ENCODE data around the gene SLC25A26. TPM values are rescaled to one million over a fixed set of nuclear protein-coding genes. Genes with fewer than 3 reads are reported as not detected.
"Not testable (repeated sequence)": the region's sequence is repeated elsewhere in the genome, so short reads cannot be mapped to it uniquely, and the experiment has no call there.

SLC25A26 gene
- total RNA-seq, 4 donors from 2014 or later = 8.5 to 26.3 (median 16.7) TPM

DNA sequence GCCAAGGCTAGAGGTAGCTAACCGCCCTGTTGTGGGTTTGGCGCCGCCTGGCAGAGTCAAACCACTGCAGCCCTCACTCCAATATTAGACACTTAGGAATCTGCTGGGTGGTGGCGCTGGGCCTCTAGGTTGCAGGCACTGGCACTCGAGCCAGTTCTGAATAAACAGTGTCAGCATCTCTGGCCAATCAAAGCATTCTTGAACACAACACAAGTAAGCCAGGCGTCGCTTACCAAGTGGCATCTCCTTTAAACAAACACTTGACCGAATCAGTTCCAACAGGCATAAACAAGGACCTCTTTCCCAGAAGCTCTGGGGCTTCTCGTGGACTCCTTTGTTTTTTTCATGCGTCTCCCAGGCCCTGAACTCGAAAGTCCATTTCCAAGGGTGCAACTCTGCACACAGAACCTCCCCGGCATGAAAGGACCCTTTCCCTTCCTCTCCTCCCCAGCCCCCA is 197.7 kb downstream of the SLC25A26 start:
- Histone ChIP-seq H3K4me1 (peaks cover 0 to 42% (median 0%) of the 10 kb centered on the region in 3 donors), H3K9me3 (peaks cover 0 to 15% (median 8%) of the 10 kb centered on the region in 3 donors), H3K27ac (peak overlapping the region in 3 of 4 donors; percentile 34 to 61 (median 47)), H3K36me3 (peaks cover 0 to 41% (median 0%) of the 10 kb centered on the region in 3 donors), H3K4me3 (no peak overlapping the region), H3K27me3 (no peaks in the 10 kb centered on the region)
- 70 to 84% methylated on average over 11 to 12 of the region's 12 CpGs for WGBS, 2 donors
- TF ChIP-seq CTCF (IDR thresholded peaks at IDR 0.05) (no peak), POLR2A (IDR thresholded peaks at IDR 0.05) (no peak)
- intact Hi-C loops (cut with DNase I) = no loop called here
- no peak for DNase-seq

DNA sequence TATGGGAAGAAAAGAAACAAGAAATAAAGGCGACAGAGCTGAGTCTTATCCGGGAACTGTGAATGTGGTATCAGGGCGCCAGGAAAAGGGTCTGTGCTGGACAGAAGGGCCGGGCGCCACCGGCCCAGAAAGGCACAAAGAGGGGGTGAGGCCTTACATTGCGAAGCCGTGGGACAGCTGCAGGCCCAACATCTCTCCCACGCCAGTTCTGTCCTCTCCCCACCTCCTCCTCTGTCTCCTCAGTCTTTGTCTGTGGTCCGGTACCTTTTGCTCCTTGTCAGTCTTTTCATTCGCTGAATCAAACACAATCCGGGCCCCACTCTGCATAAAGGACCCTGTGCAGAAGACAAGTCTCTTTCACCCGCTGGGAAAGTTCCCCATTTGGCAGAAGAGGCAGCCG is 198.2 kb downstream of the SLC25A26 start:
- H3K9me3 ChIP-seq = peaks cover 0 to 15% (median 8%) of the 10 kb centered on the region in 3 donors
- 86 to 87% methylated on average over 11 to 14 of the region's 14 CpGs for WGBS, 2 donors
- TF ChIP-seq POLR2A (IDR thresholded peaks at IDR 0.05) (no peak), CTCF (IDR thresholded peaks at IDR 0.05) (no peak)
- no peaks in the 10 kb centered on the region for H3K27me3 ChIP-seq
- H3K36me3 ChIP-seq = peaks cover 0 to 39% (median 0%) of the 10 kb centered on the region in 3 donors
- intact Hi-C loops (cut with DNase I) = no loop called here
- peaks cover 0 to 47% (median 1%) of the 10 kb centered on the region in 3 donors for H3K4me1 ChIP-seq
- peak overlapping the region in 3 of 4 donors; percentile 34 to 61 (median 50) for H3K27ac ChIP-seq
- H3K4me3 ChIP-seq = no peak overlapping the region
- no peak for DNase-seq

- Histone ChIP-seq H3K4me1 (peaks cover 0 to 61% (median 10%) of the 10 kb centered on the region in 3 donors), H3K36me3 (peaks cover 0 to 17% (median 0%) of the 10 kb centered on the region in 3 donors), H3K9me3 (peaks cover 0 to 15% (median 8%) of the 10 kb centered on the region in 3 donors)
- DNase-seq; intact Hi-C loops (cut with DNase I); H3K4me3 ChIP-seq; H3K27ac ChIP-seq; H3K27me3 ChIP-seq: not testable (repeated sequence)
- WGBS, 2 donors = 100% methylated on average over 1 of the region's 3 CpGs
These were observed 200.3 kb downstream of the SLC25A26 start for GRCh38 chr3:66421144-66421543.

- H3K27me3 ChIP-seq; DNase-seq; H3K36me3 ChIP-seq; intact Hi-C loops (cut with DNase I); H3K27ac ChIP-seq; H3K4me3 ChIP-seq: not testable (repeated sequence)
- Histone ChIP-seq H3K9me3 (peaks cover 0 to 15% (median 8%) of the 10 kb centered on the region in 3 donors), H3K4me1 (peaks cover 0 to 54% (median 10%) of the 10 kb centered on the region in 3 donors)
- 88 to 96% methylated on average over 3 of the region's 3 CpGs for WGBS, 2 donors
These were observed 201.1 kb downstream of the SLC25A26 start for GRCh38 chr3:66421893-66422292.

- TF ChIP-seq CTCF (IDR thresholded peaks at IDR 0.05) (no peak), POLR2A (IDR thresholded peaks at IDR 0.05) (no peak)
- peak overlapping the region in 1 of 4 donors; percentile 36 for H3K27ac ChIP-seq
- intact Hi-C loops (cut with DNase I) = no loop called here
- H3K4me3 ChIP-seq = no peak overlapping the region
- no peak for DNase-seq
- H3K36me3 ChIP-seq = peaks cover 0 to 9% (median 0%) of the 10 kb centered on the region in 3 donors
- WGBS, 2 donors = 7 to 19% methylated on average over 3 of the region's 3 CpGs
- H3K27me3 ChIP-seq = no peaks in the 10 kb centered on the region
- peaks cover 3 to 55% (median 21%) of the 10 kb centered on the region in 3 donors for H3K4me1 ChIP-seq
- peaks cover 0 to 15% (median 8%) of the 10 kb centered on the region in 3 donors for H3K9me3 ChIP-seq
These were observed 203.0 kb downstream of the SLC25A26 start for GRCh38 chr3:66423791-66424190.

- intact Hi-C loops (cut with DNase I) = no loop called here
- 80 to 86% methylated on average over 4 of the region's 5 CpGs for whole genome bisulfite sequencing, 2 donors
- H3K4me3 ChIP-seq = no peak overlapping the region
- H3K36me3 ChIP-seq = peaks cover 0 to 9% (median 0%) of the 10 kb centered on the region in 3 donors
- peaks cover 7 to 54% (median 27%) of the 10 kb centered on the region in 3 donors for H3K4me1 ChIP-seq
- no peak for TF ChIP-seq POLR2A (IDR thresholded peaks at IDR 0.05)
- TF ChIP-seq CTCF (IDR thresholded peaks at IDR 0.05) = no peak
- H3K9me3 ChIP-seq = peaks cover 0 to 15% (median 8%) of the 10 kb centered on the region in 3 donors
- DNase-seq = no peak
- H3K27me3 ChIP-seq = no peaks in the 10 kb centered on the region
- H3K27ac ChIP-seq = peak overlapping the region in 3 of 4 donors; percentile 12 to 53 (median 49)
These were observed 204.2 kb downstream of the SLC25A26 start for GRCh38 chr3:66425032-66425431.
